ENCODE measurements around the gene SUMO1.

DNA sequence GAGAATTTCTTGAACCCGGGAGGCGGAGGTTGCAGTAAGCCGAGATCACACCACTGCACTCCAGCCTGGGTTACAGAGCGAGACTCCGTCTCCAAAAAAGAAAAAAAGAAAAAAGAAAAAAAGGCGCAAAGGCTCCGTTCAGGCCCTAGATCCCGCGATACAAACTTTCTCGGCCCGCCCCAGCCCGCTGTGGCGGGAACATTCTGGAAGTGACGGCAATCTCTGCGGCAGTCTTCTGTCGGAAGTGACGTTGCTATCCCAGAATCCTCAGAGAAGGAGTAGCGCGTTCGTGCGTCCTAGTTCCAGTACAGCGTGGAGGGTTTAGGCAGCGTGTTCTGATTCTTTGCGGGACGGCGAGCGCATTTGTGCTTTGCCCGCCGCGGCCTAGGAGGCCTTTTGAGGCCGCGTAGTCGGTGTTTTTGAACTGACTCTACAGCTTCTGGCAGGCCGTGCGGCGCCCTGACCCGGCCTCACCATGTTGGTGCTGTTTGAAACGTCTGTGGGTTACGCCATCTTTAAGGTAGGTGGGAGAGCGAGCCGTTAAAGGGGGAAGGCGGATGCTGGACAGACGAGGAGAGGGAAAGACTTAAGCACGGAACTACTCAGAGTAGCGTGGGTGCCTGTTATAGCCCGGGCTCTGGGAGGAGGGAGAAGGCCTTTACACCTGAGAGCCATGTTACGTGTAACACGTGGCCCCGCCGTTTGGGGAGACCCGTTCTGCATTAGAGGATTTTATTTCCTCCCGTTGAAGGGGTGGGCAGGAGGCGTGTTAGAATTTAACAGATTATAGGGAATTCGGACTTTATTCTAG lies 27.3 kb upstream of the SUMO1 start, which contains the start of gene NOP58:
- TF ChIP-seq TARDBP (IDR thresholded peaks at IDR 0.05) = no peak
- no peak for TF ChIP-seq FOXM1 (IDR thresholded peaks at IDR 0.05; ENCODE audit: borderline replicate concordance)
- TF ChIP-seq SP1 (IDR thresholded peaks at IDR 0.05) = no peak
- TF ChIP-seq NFRKB (IDR thresholded peaks at IDR 0.05) = peak; percentile 88
- TF ChIP-seq LEF1 (IDR thresholded peaks at IDR 0.05; ENCODE audit: borderline replicate concordance) = no peak
- TF ChIP-seq, protein P1, sequence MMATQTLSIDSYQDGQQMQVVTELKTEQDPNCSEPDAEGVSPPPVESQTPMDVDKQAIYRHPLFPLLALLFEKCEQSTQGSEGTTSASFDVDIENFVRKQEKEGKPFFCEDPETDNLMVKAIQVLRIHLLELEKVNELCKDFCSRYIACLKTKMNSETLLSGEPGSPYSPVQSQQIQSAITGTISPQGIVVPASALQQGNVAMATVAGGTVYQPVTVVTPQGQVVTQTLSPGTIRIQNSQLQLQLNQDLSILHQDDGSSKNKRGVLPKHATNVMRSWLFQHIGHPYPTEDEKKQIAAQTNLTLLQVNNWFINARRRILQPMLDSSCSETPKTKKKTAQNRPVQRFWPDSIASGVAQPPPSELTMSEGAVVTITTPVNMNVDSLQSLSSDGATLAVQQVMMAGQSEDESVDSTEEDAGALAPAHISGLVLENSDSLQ (IDR thresholded peaks at IDR 0.05) = no peak
- no peak for TF ChIP-seq SUZ12 (IDR thresholded peaks at IDR 0.05)
